SK-N-SH (cell line): ENCODE measurements around the gene GCFC2. TPM values are rescaled to one million over a fixed set of nuclear protein-coding genes. Genes with fewer than 3 reads are reported as not detected.

Experiments used
- CTCF ChIA-PET: fragments of 300-600, 350-600 bp; formaldehyde crosslinking; extraction: SDS; loops from one replicate; lab custom pipeline; 2021; lab: Yijun Ruan, JAX
- POLR2A ChIA-PET: fragments of 350-600 bp; sonication (Branson Sonifier 250); formaldehyde crosslinking; extraction: SDS; loops from one replicate; lab custom pipeline; 2020; ENCODE audit warnings: antibody characterized with exemption, inconsistent platforms; lab: Yijun Ruan, JAX
- DNase-seq: peaks from one replicate; pipeline ENCODE4 v3.0.0; 2012
- H2AFZ ChIP-seq: fragments of 200-600 bp; sonication (generic); 2 replicates; pipeline ENCODE4 v1.8.1; 2016; ENCODE audit warnings: antibody characterized with exemption, mild to moderate bottlenecking, low read depth
- H3F3A ChIP-seq: fragments of 200-600 bp; sonication (generic); replicated peaks from 2 replicates; pipeline ENCODE3; 2016; ENCODE audit warnings: antibody characterized with exemption, mild to moderate bottlenecking; ENCODE audit not compliant: insufficient read depth
- H3K27ac ChIP-seq, 2 experiments: fragments of 200-500 bp in 1 of 2; fragments of 200-600 bp in 1 of 2; sonication (Bioruptor generic) in 1 of 2; sonication (generic), shearing (Covaris generic) in 1 of 2; 2 replicates each; pipeline versions ENCODE4 v1.5.1 to v1.6.1; 2014 to 2016; ENCODE audit warnings: low read depth in 2 of 2, inconsistent platforms in 1 of 2, low read length in 1 of 2, mild to moderate bottlenecking in 1 of 2, mixed read lengths in 1 of 2
- H3K27me3 ChIP-seq: fragments of 200-600 bp; sonication (generic), shearing (Covaris generic); 2 replicates; pipeline ENCODE4 v1.6.1; 2016; ENCODE audit warnings: mixed run types; ENCODE audit not compliant: insufficient read depth
- H3K36me3 ChIP-seq, 2 experiments: fragments of 200-500 bp in 1 of 2; fragments of 200-600 bp in 1 of 2; sonication (Bioruptor generic) in 1 of 2; sonication (generic) in 1 of 2; replicated peaks in 1 of 2; 2 replicates each; pipeline versions ENCODE3 to v1.5.1; 2014 to 2016; ENCODE audit warnings: low read length in 1 of 2, mild to moderate bottlenecking in 1 of 2; ENCODE audit not compliant: insufficient read depth in 2 of 2, control insufficient read depth in 1 of 2
- H3K4me1 ChIP-seq, 2 experiments: fragments of 200-500 bp in 1 of 2; fragments of 200-600 bp in 1 of 2; sonication (Bioruptor generic) in 1 of 2; sonication (generic), shearing (Covaris generic) in 1 of 2; 2 replicates each; pipeline versions ENCODE4 v1.5.1 to v1.6.1; 2014 to 2016; ENCODE audit warnings: low read depth in 1 of 2, low read length in 1 of 2, mixed run types in 1 of 2; ENCODE audit not compliant: insufficient read depth in 2 of 2, control insufficient read depth in 1 of 2
- H3K4me2 ChIP-seq: fragments of 200-600 bp; sonication (generic), shearing (Covaris generic); 2 replicates; pipeline ENCODE4 v1.6.1; 2017; ENCODE audit warnings: mixed run types
- H3K4me3 ChIP-seq, 2 experiments: fragments of 200-500 bp in 1 of 2; fragments of 200-600 bp in 1 of 2; sonication (Bioruptor generic) in 1 of 2; sonication (generic), shearing (Covaris generic) in 1 of 2; 2 replicates each; pipeline versions ENCODE4 v1.5.1 to v1.8.1; 2014 to 2016; ENCODE audit warnings: low read depth in 2 of 2, inconsistent platforms in 1 of 2, low read length in 1 of 2, mild to moderate bottlenecking in 1 of 2, mixed read lengths in 1 of 2, moderate library complexity in 1 of 2
- H3K79me2 ChIP-seq: fragments of 200-600 bp; sonication (generic); 2 replicates; pipeline ENCODE4 v1.8.1; 2017; ENCODE audit warnings: mild to moderate bottlenecking; ENCODE audit not compliant: insufficient read depth
- H3K9ac ChIP-seq: fragments of 200-600 bp; sonication (generic); 2 replicates; pipeline ENCODE4 v1.6.1; 2017; ENCODE audit warnings: mixed run types
- H3K9me2 ChIP-seq: fragments of 200-600 bp; sonication (generic); 2 replicates; pipeline ENCODE4 v1.6.1; 2017; ENCODE audit warnings: mixed run types
- H3K9me3 ChIP-seq: fragments of 200-600 bp; sonication (generic); 2 replicates; pipeline ENCODE4 v1.6.1; 2017; ENCODE audit warnings: mixed run types, mild to moderate bottlenecking, moderate library complexity
- H4K20me1 ChIP-seq: fragments of 200-600 bp; sonication (generic); 2 replicates; pipeline ENCODE4 v1.6.1; 2017; ENCODE audit warnings: mild to moderate bottlenecking, mixed run types; ENCODE audit not compliant: insufficient read depth
- CHD2 ChIP-seq: fragments of 150-350 bp; IDR thresholded peaks from 2 replicates; pipeline ENCODE4 v1.6.1; 2018; ENCODE audit warnings: low read length; ENCODE audit not compliant: partially characterized antibody
- CTCF ChIP-seq: fragments of 200-600 bp; sonication (generic); IDR thresholded peaks from 2 replicates; pipeline ENCODE4 v1.6.1; 2017; ENCODE audit warnings: antibody characterized with exemption, mild to moderate bottlenecking, moderate library complexity
- ELF1 ChIP-seq: IDR thresholded peaks from 2 replicates; pipeline ENCODE4 v1.4.0; 2012
- EP300 ChIP-seq, 2 experiments: IDR thresholded peaks; 2 replicates each; pipeline versions ENCODE4 v1.4.0 to v1.6.1; 2012; ENCODE audit warnings: borderline replicate concordance in 1 of 2, low read depth in 1 of 2, low read length in 1 of 2
- FOXJ3 ChIP-seq: sonication (generic); formaldehyde crosslinking; IDR thresholded peaks from 2 replicates; pipeline ENCODE4 v1.5.1; 2020; ENCODE audit warnings: mild to moderate bottlenecking, missing genetic modification reagents
- GABPA ChIP-seq: IDR thresholded peaks from 2 replicates; pipeline ENCODE4 v1.4.0; 2012; ENCODE audit warnings: low read depth, mild to moderate bottlenecking
- JUND ChIP-seq: IDR thresholded peaks from 2 replicates; pipeline ENCODE4 v1.4.0; 2012
- MAX ChIP-seq: IDR thresholded peaks from 2 replicates; pipeline ENCODE4 v1.4.0; 2012; ENCODE audit warnings: low read depth
- MXI1 ChIP-seq: IDR thresholded peaks from 2 replicates; pipeline ENCODE4 v1.6.1; 2012; ENCODE audit warnings: mild to moderate bottlenecking, low read depth, low read length, improper control_type of control experiment
- NRF1 ChIP-seq: IDR thresholded peaks from 2 replicates; pipeline ENCODE4 v1.6.1; 2012; ENCODE audit warnings: low read depth, mild to moderate bottlenecking, low read length
- RCOR1 ChIP-seq: fragments of 150-350 bp; IDR thresholded peaks from 2 replicates; pipeline ENCODE4 v1.6.1; 2017; ENCODE audit warnings: antibody characterized with exemption, low read length
- REST ChIP-seq: IDR thresholded peaks from 2 replicates; pipeline ENCODE4 v1.6.1; 2012; ENCODE audit warnings: mild to moderate bottlenecking, low read depth, low read length, moderate library complexity
- RFX5 ChIP-seq: IDR thresholded peaks from 2 replicates; pipeline ENCODE4 v1.6.1; 2012; ENCODE audit warnings: mild to moderate bottlenecking, improper control_type of control experiment, low read length
- RXRA ChIP-seq: IDR thresholded peaks from 2 replicates; pipeline ENCODE4 v1.4.0; 2012; ENCODE audit warnings: low read depth, mild to moderate bottlenecking, borderline replicate concordance
- SIN3A ChIP-seq: IDR thresholded peaks from 2 replicates; pipeline ENCODE4 v1.6.1; 2012; ENCODE audit warnings: low read depth, mild to moderate bottlenecking, low read length, moderate library complexity, borderline replicate concordance
- TAF1 ChIP-seq: IDR thresholded peaks from 2 replicates; pipeline ENCODE4 v1.6.1; 2012; ENCODE audit warnings: low read depth, mild to moderate bottlenecking, low read length, moderate library complexity, borderline replicate concordance
- TEAD4 ChIP-seq: IDR thresholded peaks from 2 replicates; pipeline ENCODE4 v1.4.0; 2012; ENCODE audit warnings: mild to moderate bottlenecking, borderline replicate concordance; ENCODE audit not compliant: insufficient read depth
- USF1 ChIP-seq: IDR thresholded peaks from 2 replicates; pipeline ENCODE4 v1.4.0; 2012; ENCODE audit warnings: low read depth, borderline replicate concordance
- USF2 ChIP-seq: fragments of 150-350 bp; IDR thresholded peaks from 2 replicates; pipeline ENCODE4 v1.6.1; 2017; ENCODE audit warnings: antibody characterized with exemption, low read length, low read depth, borderline replicate concordance
- ZBTB33 ChIP-seq: IDR thresholded peaks from 2 replicates; pipeline ENCODE4 v1.4.0; 2012; ENCODE audit warnings: low read depth, borderline replicate concordance
- WGBS: methylation state at CpG from one replicate; pipeline ENCODE4 v1.1.6; 2017; ENCODE audit warnings: low lambda C conversion rate; 5-methylcytosine and 5-hydroxymethylcytosine counted together
- polyA plus RNA-seq, 3 experiments: library from polyadenylated mRNA; depleted of rRNA; stranded (reverse); fragments of >200 nt; gene quantifications; 2 replicates each; pipeline ENCODE4 v1.2.3, GENCODE V29; 2012

The GCFC2 gene
- polyA plus RNA-seq, 1 of the 3 experiments (the other 2 are of a cell fraction): 7.7 TPM

GRCh38 chr2:75616406-75616805 is 94.3 kb downstream of the GCFC2 start:
- no peaks in the 10 kb centered on the region for H3K79me2 ChIP-seq
- ChIA-PET CTCF (interaction anchor here (0.7 to 5.6 kb wide), 3 partner anchors 12 to 151 kb away, joined by 3 to 73 read pairs (median 12); no protein-coding TSS in a partner anchor), POLR2A (no interaction called here)
- no peak overlapping the region for H3K27ac ChIP-seq
- no peak overlapping the region for H3K9ac ChIP-seq
- TF ChIP-seq MXI1: no peak
- TF ChIP-seq RXRA: no peak
- TF ChIP-seq USF1: no peak
- TF ChIP-seq RFX5: no peak
- no peak for TF ChIP-seq TAF1
- TF ChIP-seq SIN3A: no peak
- no peak for TF ChIP-seq GABPA
- TF ChIP-seq USF2: no peak
- no peak for TF ChIP-seq NRF1
- TF ChIP-seq CTCF: no peak
- TF ChIP-seq FOXJ3 (CRISPR knock-in tag): no peak
- TF ChIP-seq REST: no peak
- no peak for TF ChIP-seq MAX
- TF ChIP-seq EP300 (IDR thresholded peaks at IDR 0.05; ENCODE audit: borderline replicate concordance in 1 of 2, low read depth in 1 of 2, low read length in 1 of 2): no peak
- TF ChIP-seq ZBTB33: no peak
- TF ChIP-seq TEAD4: no peak
- no peak for TF ChIP-seq JUND
- TF ChIP-seq RCOR1: no peak
- no peak for TF ChIP-seq CHD2
- no peak for TF ChIP-seq ELF1
- H3K4me2 ChIP-seq: no peak overlapping the region
- peaks cover 6% of the 10 kb centered on the region for H3F3A ChIP-seq
- H3K27me3 ChIP-seq: no peaks in the 10 kb centered on the region
- H2AFZ ChIP-seq: no peak overlapping the region
- no peaks in the 10 kb centered on the region for H4K20me1 ChIP-seq
- DNase-seq: no peak
- H3K9me2 ChIP-seq: no peaks in the 10 kb centered on the region
- H3K4me3 ChIP-seq: no peak overlapping the region
- WGBS: 94% methylated on average over 4 of the region's 4 CpGs
- no peaks in the 10 kb centered on the region for H3K9me3 ChIP-seq
- no peaks in the 10 kb centered on the region for H3K36me3 ChIP-seq
- no peaks in the 10 kb centered on the region; a peak in 1 of 4 replicates for H3K4me1 ChIP-seq
